Measurements from ENCODE around the gene INPP4B. TPM values are rescaled to one million over a fixed set of nuclear protein-coding genes. Genes with fewer than 3 reads are reported as not detected.

INPP4B gene
- total RNA-seq, 1 experiment from 2014 or later: 0.07 TPM

DNA sequence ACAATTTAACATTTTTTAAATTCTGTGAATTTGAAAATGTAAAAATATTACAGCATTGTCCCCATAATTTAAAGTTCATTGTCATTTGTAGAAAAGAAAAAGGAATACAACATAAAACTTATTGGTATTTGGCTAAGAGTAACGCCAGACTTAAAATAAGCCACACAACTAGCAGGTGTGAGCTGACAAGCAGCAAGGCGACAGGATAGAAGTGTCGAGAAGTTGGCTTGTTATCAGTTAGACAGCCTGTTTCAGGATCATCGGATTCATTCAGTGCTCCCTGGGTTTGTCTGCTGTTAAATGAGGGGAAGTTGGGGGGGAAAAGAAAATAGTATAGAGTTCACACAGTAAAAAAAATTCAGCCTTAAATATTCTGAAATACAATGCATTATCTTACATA lies 816.1 kb downstream of the INPP4B start:
- TF ChIP-seq, protein P1, sequence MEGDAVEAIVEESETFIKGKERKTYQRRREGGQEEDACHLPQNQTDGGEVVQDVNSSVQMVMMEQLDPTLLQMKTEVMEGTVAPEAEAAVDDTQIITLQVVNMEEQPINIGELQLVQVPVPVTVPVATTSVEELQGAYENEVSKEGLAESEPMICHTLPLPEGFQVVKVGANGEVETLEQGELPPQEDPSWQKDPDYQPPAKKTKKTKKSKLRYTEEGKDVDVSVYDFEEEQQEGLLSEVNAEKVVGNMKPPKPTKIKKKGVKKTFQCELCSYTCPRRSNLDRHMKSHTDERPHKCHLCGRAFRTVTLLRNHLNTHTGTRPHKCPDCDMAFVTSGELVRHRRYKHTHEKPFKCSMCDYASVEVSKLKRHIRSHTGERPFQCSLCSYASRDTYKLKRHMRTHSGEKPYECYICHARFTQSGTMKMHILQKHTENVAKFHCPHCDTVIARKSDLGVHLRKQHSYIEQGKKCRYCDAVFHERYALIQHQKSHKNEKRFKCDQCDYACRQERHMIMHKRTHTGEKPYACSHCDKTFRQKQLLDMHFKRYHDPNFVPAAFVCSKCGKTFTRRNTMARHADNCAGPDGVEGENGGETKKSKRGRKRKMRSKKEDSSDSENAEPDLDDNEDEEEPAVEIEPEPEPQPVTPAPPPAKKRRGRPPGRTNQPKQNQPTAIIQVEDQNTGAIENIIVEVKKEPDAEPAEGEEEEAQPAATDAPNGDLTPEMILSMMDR (conservative IDR thresholded peaks at IDR 0.05): no peak
- no peaks in the 10 kb centered on the region for H3K79me2 ChIP-seq (ENCODE audit: insufficient read depth, low read length)
- H3K27me3 ChIP-seq (ENCODE audit: insufficient read depth, low read length): no peaks in the 10 kb centered on the region
- no peak overlapping the region for H2BK15ac ChIP-seq (ENCODE audit: low read depth, low read length)
- H2BK20ac ChIP-seq (ENCODE audit: low read depth, low read length, poor library complexity, severe bottlenecking): no peak overlapping the region
- no peak overlapping the region for H3K4ac ChIP-seq (ENCODE audit: low read depth, low read length)
- Mint-ChIP-seq H3K27ac (no peak overlapping the region; a peak in 1 of 7 replicates), H3K4me3 (no peak overlapping the region), H3K4me1 (peaks cover 9 to 11% of the 10 kb centered on the region in 2 experiments), H3K27me3 (ENCODE audit: low read depth) (no peaks in the 10 kb centered on the region), H3K9me3 (no peaks in the 10 kb centered on the region), H3K36me3 (ENCODE audit: insufficient read depth in 1 of 3, low read depth in 3 of 3) (no peaks in the 10 kb centered on the region)
- H4K91ac ChIP-seq (ENCODE audit: insufficient read length, low read depth, low read length): no peak overlapping the region
- H3K27ac ChIP-seq (ENCODE audit: insufficient read length, low read depth, low read length): no peak overlapping the region
- H3K56ac ChIP-seq (ENCODE audit: insufficient read length, low read depth, low read length): no peak overlapping the region
- no peak overlapping the region for H3K4me2 ChIP-seq (ENCODE audit: insufficient read depth, insufficient read length, low read length)
- no peak overlapping the region for H3T11ph ChIP-seq (ENCODE audit: low read length)
- DNase-seq: no peak
- no peak overlapping the region for H3K18ac ChIP-seq (ENCODE audit: insufficient read length, low read depth, low read length)
- no peak overlapping the region for H2BK5ac ChIP-seq (ENCODE audit: insufficient read length, low read length)
- no peak overlapping the region for H3K23ac ChIP-seq (ENCODE audit: insufficient read length, low read depth, low read length)
- no peaks in the 10 kb centered on the region for H3K79me1 ChIP-seq (ENCODE audit: insufficient read depth, low read depth, low read length, poor library complexity, severe bottlenecking)
- no peak overlapping the region for H2BK12ac ChIP-seq (ENCODE audit: insufficient read length, low read depth, low read length)
- WGBS (ENCODE audit: extremely low coverage, insufficient read length, low lambda C conversion rate): no CpG with 5 or more reads among the region's 4 CpGs
- H2AFZ ChIP-seq (ENCODE audit: low read length): no peak overlapping the region
- no peak overlapping the region for H4K5ac ChIP-seq (ENCODE audit: insufficient read length, low read depth, low read length)
- H4K20me1 ChIP-seq (ENCODE audit: control insufficient read depth, insufficient read depth, insufficient read length): no peaks in the 10 kb centered on the region
- H3K9ac ChIP-seq (ENCODE audit: extremely low read depth, insufficient read length, low read length): no peak overlapping the region
- H3K9me3 ChIP-seq (ENCODE audit: control insufficient read depth, low read depth, low read length): no peaks in the 10 kb centered on the region
- no peak overlapping the region for H2AK5ac ChIP-seq (ENCODE audit: insufficient read length, low read length)
- no peak overlapping the region for H2BK120ac ChIP-seq (ENCODE audit: low read depth, low read length, poor library complexity, severe bottlenecking)
- H3K4me1 ChIP-seq (ENCODE audit: insufficient read depth, low read length): no peaks in the 10 kb centered on the region; the same call in 1 of the 2 replicates
- H3K14ac ChIP-seq (ENCODE audit: insufficient read depth, low read length): no peak overlapping the region
- no peaks in the 10 kb centered on the region for H3K23me2 ChIP-seq (ENCODE audit: insufficient read length, low read depth, low read length, poor library complexity, severe bottlenecking)
- H4K8ac ChIP-seq (replicated peaks; ENCODE audit: insufficient read length, low read depth, low read length): no peak overlapping the region

All from H9 (cell line).